CD4-positive, alpha-beta T cell (primary cell): ENCODE results near the gene ZNF609. TPM values are rescaled to one million over a fixed set of nuclear protein-coding genes. Genes with fewer than 3 reads are reported as not detected.

ENCODE experiments used
- ATAC-seq: fragments of 200-7000 bp; cut with Tn5 transposase; one replicate; pipeline ENCODE4 v1.10.0; 2022; ENCODE audit warnings: mild to moderate bottlenecking; ENCODE audit not compliant: poor library complexity
- CTCF ChIA-PET: fragments of 350-600 bp; sonication (Branson Sonifier 250); formaldehyde crosslinking; loops from one replicate; lab custom pipeline; 2021; ENCODE audit warnings: antibody characterized with exemption, inconsistent platforms; lab: Charles Lee
- POLR2A ChIA-PET: fragments of 350-600 bp; sonication (Branson Sonifier 250); formaldehyde crosslinking; loops from one replicate; lab custom pipeline; 2021; ENCODE audit warnings: antibody characterized with exemption, inconsistent platforms; lab: Charles Lee
- DNase-seq, 14 experiments: peaks; one replicate each; pipeline ENCODE4 v3.0.0-alpha.2; 2013 to 2020; ENCODE audit warnings: mixed read lengths in 2 of 14
- H3K27ac ChIP-seq, 2 donors: one replicate each; pipeline versions ENCODE4 v1.5.1 to v1.7.0; 2013; ENCODE audit warnings: low read length in 2 of 2, low read depth in 1 of 2, mild to moderate bottlenecking in 1 of 2
- H3K27me3 ChIP-seq, 2 experiments: 1 replicate in 1 of 2; 2 replicates in 1 of 2; pipeline versions ENCODE4 v1.6.1 to v1.7.0; 2013; ENCODE audit warnings: low read length in 2 of 2, control low read depth in 1 of 2, mild to moderate bottlenecking in 1 of 2, moderate library complexity in 1 of 2; ENCODE audit not compliant: insufficient read depth in 2 of 2, control insufficient read depth in 1 of 2
- H3K36me3 ChIP-seq: one replicate; pipeline ENCODE4 v1.6.1; 2013; ENCODE audit warnings: low read length, control low read depth; ENCODE audit not compliant: insufficient read depth
- H3K4me1 ChIP-seq: one replicate; pipeline ENCODE4 v1.6.1; 2013; ENCODE audit warnings: low read length, control low read depth; ENCODE audit not compliant: insufficient read depth
- H3K4me3 ChIP-seq: one replicate; pipeline ENCODE4 v1.5.1; 2013; ENCODE audit warnings: mild to moderate bottlenecking, low read length, moderate library complexity
- H3K9me3 ChIP-seq, 2 experiments: 1 replicate in 1 of 2; 2 replicates in 1 of 2; pipeline versions ENCODE4 v1.6.1 to v1.7.0; 2013; ENCODE audit warnings: low read length in 2 of 2, mild to moderate bottlenecking in 2 of 2, control low read depth in 1 of 2, moderate library complexity in 1 of 2; ENCODE audit not compliant: control insufficient read depth in 1 of 2, insufficient read depth in 1 of 2
- H3K27ac Mint-ChIP-seq: one replicate; pipeline ENCODE4 v1.8.0; 2020; ENCODE audit warnings: mixed read lengths
- H3K27me3 Mint-ChIP-seq: one replicate; pipeline ENCODE4 v1.8.0; 2021; ENCODE audit warnings: mixed read lengths
- H3K36me3 Mint-ChIP-seq: one replicate; pipeline ENCODE4 v1.8.0; 2021; ENCODE audit warnings: low read depth, mixed read lengths
- H3K4me1 Mint-ChIP-seq: one replicate; pipeline ENCODE4 v1.8.0; 2021; ENCODE audit warnings: low read depth, mixed read lengths
- H3K4me3 Mint-ChIP-seq: one replicate; pipeline ENCODE4 v1.8.0; 2020; ENCODE audit warnings: mild to moderate bottlenecking, mixed read lengths
- H3K9me3 Mint-ChIP-seq: one replicate; pipeline ENCODE4 v1.8.0; 2020; ENCODE audit warnings: mixed read lengths
- intact Hi-C, 2 experiments: fragments of 100-400 bp; cut with DNase I in 1 of 2; cut with micrococcal nuclease in 1 of 2; formaldehyde crosslinking; loops; one replicate each; pipeline versions ENCODE4 v1.15.1 to v1.9.0; 2023 to 2025; cut with DNase I, micrococcal nuclease
- total RNA-seq, 174 experiments: library from RNA in 2 of 174; stranded (reverse) in 2 of 174; gene quantifications; one replicate each; pipeline ENCODE4 v1.2.3 and lab custom pipeline; 2021 to 2026
- TF ChIP-seq, protein P1 (sequence below): fragments of 200-600 bp; IDR thresholded peaks from one replicate; pipeline ENCODE4 v1.8.0; 2022; ENCODE audit warnings: antibody characterized with exemption, mild to moderate bottlenecking

ZNF609 gene
- total RNA-seq, 2 experiments from 2014 or later = 62.4 to 65.3 TPM

DNA sequence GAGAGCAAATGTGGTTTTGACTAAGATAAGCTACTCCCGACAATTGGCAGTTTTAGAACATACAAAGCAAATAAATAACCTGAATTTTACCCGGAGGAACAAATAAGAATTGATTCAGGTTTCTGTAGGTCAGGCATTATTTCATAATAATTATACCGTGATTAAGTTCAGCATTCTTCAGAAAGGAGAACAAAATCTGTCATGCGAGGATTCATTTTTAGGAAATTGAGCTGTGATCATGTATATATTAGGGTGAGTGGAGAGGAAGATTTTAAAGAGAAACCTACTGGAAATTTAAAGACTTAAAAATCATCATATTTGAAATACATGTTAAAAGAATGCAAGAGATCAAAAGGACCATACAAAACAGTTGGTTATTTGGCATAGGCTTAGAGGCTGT is 20.5 kb downstream of the ZNF609 start:
- H3K9me3 Mint-ChIP-seq = no peaks in the 10 kb centered on the region
- POLR2A ChIA-PET = interaction anchor here (0.7 to 1.0 kb wide), 2 partner anchors 20 to 23 kb away, joined by 3 read pairs; no protein-coding TSS in a partner anchor

DNA sequence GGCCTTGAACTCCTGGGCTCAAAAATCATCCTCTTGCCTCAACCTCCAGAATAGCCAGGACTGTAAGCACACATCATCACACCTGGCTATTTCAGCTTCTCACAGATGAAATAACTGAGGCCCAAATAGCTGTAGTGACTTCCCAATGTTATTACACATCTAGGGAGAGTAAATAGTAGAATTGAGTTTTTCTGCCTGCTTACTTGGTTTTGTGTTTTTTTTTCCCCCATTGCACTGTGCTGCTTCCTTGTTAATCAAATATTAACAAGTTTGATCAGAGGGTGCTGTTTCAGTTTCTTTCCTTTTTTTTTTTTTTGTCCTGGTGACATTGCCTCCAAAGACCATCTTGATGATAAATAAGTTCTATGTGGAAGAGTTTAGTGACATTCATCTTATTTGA is 23.4 kb downstream of the ZNF609 start:
- no peak for ATAC-seq

More for the DNA sequence above, 20.5 kb downstream of the ZNF609 start:
- DNase-seq (no peak), ATAC-seq (no peak)
- no peak overlapping the region for H3K27ac ChIP-seq
- TF ChIP-seq, protein P1, sequence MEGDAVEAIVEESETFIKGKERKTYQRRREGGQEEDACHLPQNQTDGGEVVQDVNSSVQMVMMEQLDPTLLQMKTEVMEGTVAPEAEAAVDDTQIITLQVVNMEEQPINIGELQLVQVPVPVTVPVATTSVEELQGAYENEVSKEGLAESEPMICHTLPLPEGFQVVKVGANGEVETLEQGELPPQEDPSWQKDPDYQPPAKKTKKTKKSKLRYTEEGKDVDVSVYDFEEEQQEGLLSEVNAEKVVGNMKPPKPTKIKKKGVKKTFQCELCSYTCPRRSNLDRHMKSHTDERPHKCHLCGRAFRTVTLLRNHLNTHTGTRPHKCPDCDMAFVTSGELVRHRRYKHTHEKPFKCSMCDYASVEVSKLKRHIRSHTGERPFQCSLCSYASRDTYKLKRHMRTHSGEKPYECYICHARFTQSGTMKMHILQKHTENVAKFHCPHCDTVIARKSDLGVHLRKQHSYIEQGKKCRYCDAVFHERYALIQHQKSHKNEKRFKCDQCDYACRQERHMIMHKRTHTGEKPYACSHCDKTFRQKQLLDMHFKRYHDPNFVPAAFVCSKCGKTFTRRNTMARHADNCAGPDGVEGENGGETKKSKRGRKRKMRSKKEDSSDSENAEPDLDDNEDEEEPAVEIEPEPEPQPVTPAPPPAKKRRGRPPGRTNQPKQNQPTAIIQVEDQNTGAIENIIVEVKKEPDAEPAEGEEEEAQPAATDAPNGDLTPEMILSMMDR = no peak
- H3K4me3 ChIP-seq = no peak overlapping the region
- intact Hi-C loops = no loop called here
- no peaks in the 10 kb centered on the region for H3K27me3 Mint-ChIP-seq
- H3K27ac Mint-ChIP-seq = peak overlapping the region; percentile 8
- CTCF ChIA-PET = interaction anchor here (0.7 to 1.0 kb wide), 2 partner anchors 10 to 60 kb away, joined by 4 read pairs; no protein-coding TSS in a partner anchor
- H3K9me3 ChIP-seq = no peaks in the 10 kb centered on the region
- no peak overlapping the region for H3K4me3 Mint-ChIP-seq
- H3K4me1 ChIP-seq = peaks cover 7% of the 10 kb centered on the region
- H3K36me3 ChIP-seq = peaks cover 6% of the 10 kb centered on the region
- peaks cover 44% of the 10 kb centered on the region for H3K36me3 Mint-ChIP-seq
- H3K27me3 ChIP-seq = no peaks in the 10 kb centered on the region
- peaks cover 58% of the 10 kb centered on the region for H3K4me1 Mint-ChIP-seq

DNA sequence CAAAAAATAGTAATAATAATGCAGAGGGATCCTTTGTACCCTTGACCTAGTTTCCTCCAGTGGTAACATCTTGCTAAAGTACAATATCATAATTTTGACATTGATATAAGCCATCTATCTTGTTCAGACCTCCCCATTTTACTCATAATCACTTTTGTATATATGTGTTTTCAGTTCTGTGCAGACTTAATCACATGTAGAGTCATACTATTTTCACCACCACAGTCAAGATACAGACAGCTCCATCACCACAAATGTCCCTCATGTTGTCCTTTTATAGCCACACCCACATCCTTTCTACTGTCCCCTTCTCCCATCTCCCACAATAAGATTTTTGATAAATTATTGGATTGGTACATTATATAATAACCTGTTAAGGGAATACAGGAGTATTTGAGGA is 25.4 kb downstream of the ZNF609 start:
- Mint-ChIP-seq H3K9me3 (no peaks in the 10 kb centered on the region), H3K4me1 (peaks cover 51% of the 10 kb centered on the region), H3K4me3 (no peak overlapping the region), H3K27ac (no peak overlapping the region), H3K36me3 (peaks cover 43% of the 10 kb centered on the region), H3K27me3 (no peaks in the 10 kb centered on the region)
- intact Hi-C loops = no loop called here
- no peaks in the 10 kb centered on the region for H3K9me3 ChIP-seq
- no peak overlapping the region for H3K27ac ChIP-seq
- DNase-seq (no peak), ATAC-seq (no peak)
- no peaks in the 10 kb centered on the region for H3K4me1 ChIP-seq
- ChIA-PET CTCF (interaction anchor here (0.8 to 0.9 kb wide), 2 partner anchors 15 to 17 kb away, joined by 3 read pairs; no protein-coding TSS in a partner anchor), POLR2A (no interaction called here)
- TF ChIP-seq, protein P1 = no peak
- no peaks in the 10 kb centered on the region for H3K27me3 ChIP-seq
- peaks cover 6% of the 10 kb centered on the region for H3K36me3 ChIP-seq
- no peak overlapping the region for H3K4me3 ChIP-seq

More for the DNA sequence above, 23.4 kb downstream of the ZNF609 start:
- no peak overlapping the region for H3K4me3 ChIP-seq
- H3K27ac ChIP-seq = no peak overlapping the region
- POLR2A ChIA-PET = interaction anchor here (0.6 kb wide), 1 partner anchor 111 kb away, joined by 3 read pairs; no protein-coding TSS in a partner anchor
- peaks cover 45% of the 10 kb centered on the region for H3K36me3 Mint-ChIP-seq
- H3K9me3 ChIP-seq = no peaks in the 10 kb centered on the region
- no peaks in the 10 kb centered on the region for H3K9me3 Mint-ChIP-seq
- TF ChIP-seq, protein P1 = no peak
- H3K27me3 ChIP-seq = no peaks in the 10 kb centered on the region
- peaks cover 6% of the 10 kb centered on the region for H3K36me3 ChIP-seq
- peaks cover 53% of the 10 kb centered on the region for H3K4me1 Mint-ChIP-seq
- H3K4me1 ChIP-seq = no peaks in the 10 kb centered on the region
- H3K4me3 Mint-ChIP-seq = no peak overlapping the region
- no peak for DNase-seq
- CTCF ChIA-PET = interaction anchor here (1.2 kb wide), 1 partner anchor 170 kb away, joined by 3 read pairs; no protein-coding TSS in a partner anchor
- H3K27ac Mint-ChIP-seq = no peak overlapping the region
- H3K27me3 Mint-ChIP-seq = no peaks in the 10 kb centered on the region
- intact Hi-C loops = no loop called here
